NCI-H774 (cell line): ENCODE results near the gene PSAPL1.

Experiments used
- DNase-seq: peaks from one replicate; lab custom pipeline; 2025; lab: John Stamatoyannopoulos, UW

Gene PSAPL1

GRCh38 chr4:7430965-7431695 lies 3.6 kb downstream of the PSAPL1 start:
- no peak for DNase-seq

GRCh38 chr4:7430368-7430964 lies 4.3 kb downstream of the PSAPL1 start:
- DNase-seq, result no peak

GRCh38 chr4:7429601-7430078 lies 5.1 kb downstream of the PSAPL1 start:
- no peak for DNase-seq

- no peak for DNase-seq
Measured at GRCh38 chr4:7429069-7429416, 5.7 kb downstream of the PSAPL1 start.

GRCh38 chr4:7428261-7429068 lies 6.3 kb downstream of the PSAPL1 start:
- no peak for DNase-seq

- DNase-seq, result no peak
Measured at GRCh38 chr4:7427831-7428260, 6.9 kb downstream of the PSAPL1 start.

- DNase-seq, result no peak
Measured at GRCh38 chr4:7427361-7427760, 7.4 kb downstream of the PSAPL1 start.

- DNase-seq, result no peak
Measured at GRCh38 chr4:7426525-7427171, 8.1 kb downstream of the PSAPL1 start.

GRCh38 chr4:7425591-7426468 lies 8.9 kb downstream of the PSAPL1 start:
- no peak for DNase-seq

GRCh38 chr4:7425124-7425523 lies 9.6 kb downstream of the PSAPL1 start:
- DNase-seq, result no peak

GRCh38 chr4:7424553-7425111 lies 10.1 kb downstream of the PSAPL1 start:
- DNase-seq, result no peak

GRCh38 chr4:7423801-7424552 lies 10.8 kb downstream of the PSAPL1 start:
- DNase-seq, result no peak

- no peak for DNase-seq
Measured at GRCh38 chr4:7423391-7423790, 11.3 kb downstream of the PSAPL1 start.

- no peak for DNase-seq
Measured at GRCh38 chr4:7422898-7423180, 11.9 kb downstream of the PSAPL1 start.

GRCh38 chr4:7422151-7422897 lies 12.4 kb downstream of the PSAPL1 start:
- no peak for DNase-seq

- DNase-seq, result no peak
Measured at GRCh38 chr4:7421356-7422150, 13.2 kb downstream of the PSAPL1 start.

- DNase-seq, result no peak
Measured at GRCh38 chr4:7420661-7421040, 14.1 kb downstream of the PSAPL1 start.

GRCh38 chr4:7419961-7420660 lies 14.6 kb downstream of the PSAPL1 start:
- DNase-seq, result no peak
